ENCODE results near the gene TMEM255B. TPM values are rescaled to one million over a fixed set of nuclear protein-coding genes. Genes with fewer than 3 reads are reported as not detected.

Gene TMEM255B
- total RNA-seq, 1 donor from 2014 or later, result 8.4 TPM

DNA sequence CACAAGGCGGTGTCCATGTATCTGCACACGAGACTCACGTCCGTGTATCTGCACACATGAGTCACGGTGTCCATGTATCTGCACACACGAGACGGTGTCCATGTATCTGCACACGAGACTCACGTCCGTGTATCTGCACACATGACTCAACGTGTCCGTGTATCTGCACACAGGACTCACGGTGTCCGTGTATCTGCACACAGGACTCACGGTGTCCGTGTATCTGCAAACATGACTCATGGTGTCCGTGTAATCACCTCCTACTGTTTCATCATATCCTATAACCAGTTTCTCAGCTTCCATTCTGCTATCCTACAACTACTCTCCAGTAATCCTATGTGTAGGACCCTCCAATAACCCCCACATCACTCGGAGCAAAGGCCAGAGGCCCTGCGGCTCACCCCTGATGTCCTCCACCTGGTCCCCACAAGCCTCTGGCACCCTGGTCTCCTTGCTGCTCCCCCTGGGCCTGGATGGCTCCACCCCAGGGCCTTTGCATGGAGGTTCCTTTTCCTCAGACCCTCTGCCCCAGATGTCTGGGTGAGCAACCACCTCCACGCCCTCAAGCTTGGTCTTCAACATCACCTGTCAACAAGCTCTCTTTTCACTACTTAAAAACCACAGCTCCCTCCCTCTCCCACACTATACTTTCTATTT is 2.5 kb upstream of the TMEM255B start:
- Histone ChIP-seq H3K27me3 (ENCODE audit: insufficient read depth, low read length) (peaks cover 31% of the 10 kb centered on the region), H3K4me3 (ENCODE audit: insufficient read depth, low read depth, low read length) (no peak overlapping the region), H3K36me3 (ENCODE audit: insufficient read depth, low read length) (no peaks in the 10 kb centered on the region), H3K4me2 (ENCODE audit: low read length) (no peak overlapping the region), H3K9ac (ENCODE audit: low read length) (no peak overlapping the region), H3K27ac (ENCODE audit: low read depth, low read length) (no peak overlapping the region), H3K9me3 (ENCODE audit: insufficient read depth, low read depth, low read length) (no peaks in the 10 kb centered on the region), H3K79me2 (ENCODE audit: insufficient read depth, low read length) (no peaks in the 10 kb centered on the region), H3K4me1 (ENCODE audit: insufficient read depth, low read length) (peaks cover 9% of the 10 kb centered on the region), H2AFZ (ENCODE audit: low read depth, low read length) (no peak overlapping the region), H4K20me1 (ENCODE audit: insufficient read depth, low read length) (no peaks in the 10 kb centered on the region)
- H3K36me3 Mint-ChIP-seq (ENCODE audit: low read depth, unreplicated experiment), result no peaks in the 10 kb centered on the region
- peaks cover 2% of the 10 kb centered on the region for H3K4me1 Mint-ChIP-seq (ENCODE audit: low read depth, unreplicated experiment)
- no peak for TF ChIP-seq EZH2 (IDR thresholded peaks at IDR 0.05; ENCODE audit: insufficient read depth, low read length)
- TF ChIP-seq, protein P1, sequence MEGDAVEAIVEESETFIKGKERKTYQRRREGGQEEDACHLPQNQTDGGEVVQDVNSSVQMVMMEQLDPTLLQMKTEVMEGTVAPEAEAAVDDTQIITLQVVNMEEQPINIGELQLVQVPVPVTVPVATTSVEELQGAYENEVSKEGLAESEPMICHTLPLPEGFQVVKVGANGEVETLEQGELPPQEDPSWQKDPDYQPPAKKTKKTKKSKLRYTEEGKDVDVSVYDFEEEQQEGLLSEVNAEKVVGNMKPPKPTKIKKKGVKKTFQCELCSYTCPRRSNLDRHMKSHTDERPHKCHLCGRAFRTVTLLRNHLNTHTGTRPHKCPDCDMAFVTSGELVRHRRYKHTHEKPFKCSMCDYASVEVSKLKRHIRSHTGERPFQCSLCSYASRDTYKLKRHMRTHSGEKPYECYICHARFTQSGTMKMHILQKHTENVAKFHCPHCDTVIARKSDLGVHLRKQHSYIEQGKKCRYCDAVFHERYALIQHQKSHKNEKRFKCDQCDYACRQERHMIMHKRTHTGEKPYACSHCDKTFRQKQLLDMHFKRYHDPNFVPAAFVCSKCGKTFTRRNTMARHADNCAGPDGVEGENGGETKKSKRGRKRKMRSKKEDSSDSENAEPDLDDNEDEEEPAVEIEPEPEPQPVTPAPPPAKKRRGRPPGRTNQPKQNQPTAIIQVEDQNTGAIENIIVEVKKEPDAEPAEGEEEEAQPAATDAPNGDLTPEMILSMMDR (IDR thresholded peaks at IDR 0.05; ENCODE audit: insufficient read depth, low read depth, low read length), result no peak
- DNase-seq (ENCODE audit: low read depth) (no peak), FAIRE-seq (no peak)
- H3K4me3 Mint-ChIP-seq (ENCODE audit: unreplicated experiment), result no peak overlapping the region
- no peaks in the 10 kb centered on the region for H3K9me3 Mint-ChIP-seq (ENCODE audit: unreplicated experiment)
- peaks cover 59% of the 10 kb centered on the region for H3K27me3 Mint-ChIP-seq (ENCODE audit: low read depth, unreplicated experiment)
- H3K27ac Mint-ChIP-seq (ENCODE audit: unreplicated experiment), result peak overlapping the region; percentile 7

DNA sequence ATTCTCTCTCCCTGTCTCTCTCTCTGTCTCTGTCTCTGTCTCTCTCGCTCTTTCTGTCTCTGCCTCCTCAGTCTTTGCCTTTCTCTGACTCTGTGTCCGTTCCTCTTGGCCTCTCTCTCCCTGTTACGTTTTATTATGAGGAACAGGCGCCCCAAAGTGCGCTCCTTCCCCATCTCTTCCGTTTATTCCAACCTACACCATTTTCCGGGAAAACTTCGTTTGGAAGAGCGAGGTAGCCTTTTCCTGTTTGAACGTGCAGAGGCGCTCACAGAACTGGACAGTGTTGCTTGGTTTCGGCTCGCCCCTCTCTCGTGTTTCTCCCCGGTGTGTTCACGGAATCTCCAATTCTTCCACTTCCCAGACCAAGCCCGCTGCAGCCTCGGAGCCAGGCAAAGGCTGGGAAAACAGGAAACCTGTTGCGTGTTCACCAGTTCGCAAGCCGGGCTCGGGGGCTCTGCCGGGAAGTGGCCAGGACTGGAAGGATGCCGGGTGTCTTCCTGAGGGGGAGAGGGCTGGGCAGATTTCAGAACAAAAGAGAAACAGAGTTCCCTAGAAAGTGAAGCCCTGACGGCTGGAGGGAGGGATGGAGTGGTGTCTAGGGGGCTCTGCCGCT is 605 bp downstream of the TMEM255B start:
- FAIRE-seq (no peak), DNase-seq (ENCODE audit: low read depth) (no peak)
- peak overlapping the region; percentile 88 for H2AFZ ChIP-seq (ENCODE audit: low read depth, low read length)
- H3K4me1 Mint-ChIP-seq (ENCODE audit: low read depth, unreplicated experiment), result peaks cover 9% of the 10 kb centered on the region
- no peaks in the 10 kb centered on the region for H4K20me1 ChIP-seq (ENCODE audit: insufficient read depth, low read length)
- H3K4me3 ChIP-seq (ENCODE audit: insufficient read depth, low read depth, low read length), result peak overlapping the region; percentile 65
- H3K4me2 ChIP-seq (ENCODE audit: low read length), result peak overlapping the region; percentile 96
- H3K27me3 Mint-ChIP-seq (ENCODE audit: low read depth, unreplicated experiment), result peaks cover 49% of the 10 kb centered on the region
- H3K36me3 ChIP-seq (ENCODE audit: insufficient read depth, low read length), result no peaks in the 10 kb centered on the region
- peak overlapping the region; percentile 88 for H3K4me3 Mint-ChIP-seq (ENCODE audit: unreplicated experiment)
- no peak overlapping the region for H3K27ac ChIP-seq (ENCODE audit: low read depth, low read length)
- peaks cover 44% of the 10 kb centered on the region for H3K27me3 ChIP-seq (ENCODE audit: insufficient read depth, low read length)
- H3K9me3 Mint-ChIP-seq (ENCODE audit: unreplicated experiment), result no peaks in the 10 kb centered on the region
- peak overlapping the region; percentile 82 for H3K27ac Mint-ChIP-seq (ENCODE audit: unreplicated experiment)
- H3K4me1 ChIP-seq (ENCODE audit: insufficient read depth, low read length), result peaks cover 9% of the 10 kb centered on the region
- H3K79me2 ChIP-seq (ENCODE audit: insufficient read depth, low read length), result no peaks in the 10 kb centered on the region
- TF ChIP-seq, protein P1 (IDR thresholded peaks at IDR 0.05; ENCODE audit: insufficient read depth, low read depth, low read length), result no peak
- TF ChIP-seq EZH2 (IDR thresholded peaks at IDR 0.05; ENCODE audit: insufficient read depth, low read length), result peak; percentile 53
- peaks cover 2% of the 10 kb centered on the region for H3K36me3 Mint-ChIP-seq (ENCODE audit: low read depth, unreplicated experiment)
- H3K9me3 ChIP-seq (ENCODE audit: insufficient read depth, low read depth, low read length), result no peaks in the 10 kb centered on the region
- H3K9ac ChIP-seq (ENCODE audit: low read length), result peak overlapping the region; percentile 48

DNA sequence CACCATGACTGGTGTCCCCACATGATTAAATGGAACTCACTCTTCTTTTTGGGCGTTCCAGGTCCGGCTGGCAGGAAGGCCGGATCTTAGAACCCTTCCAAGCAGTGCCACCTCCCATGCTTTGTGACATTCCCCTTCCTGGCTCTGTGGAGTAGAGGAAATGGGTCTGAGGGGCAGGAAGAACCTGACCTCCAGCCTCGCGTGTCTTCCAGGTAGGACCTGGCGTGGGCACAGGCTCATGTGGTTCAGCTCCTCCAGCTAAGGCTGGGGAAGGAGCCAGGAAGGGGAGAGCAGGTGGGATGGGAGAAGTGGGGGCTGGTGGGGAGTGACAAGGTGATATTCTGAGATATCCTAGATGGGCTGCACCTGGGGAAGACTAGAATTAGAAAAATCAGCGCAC is 2.1 kb downstream of the TMEM255B start:
- Histone ChIP-seq H3K4me2 (ENCODE audit: low read length) (no peak overlapping the region), H3K36me3 (ENCODE audit: insufficient read depth, low read length) (no peaks in the 10 kb centered on the region), H3K9me3 (ENCODE audit: insufficient read depth, low read depth, low read length) (no peaks in the 10 kb centered on the region), H2AFZ (ENCODE audit: low read depth, low read length) (no peak overlapping the region), H3K27me3 (ENCODE audit: insufficient read depth, low read length) (peaks cover 44% of the 10 kb centered on the region), H3K79me2 (ENCODE audit: insufficient read depth, low read length) (no peaks in the 10 kb centered on the region), H3K27ac (ENCODE audit: low read depth, low read length) (no peak overlapping the region), H3K4me3 (ENCODE audit: insufficient read depth, low read depth, low read length) (no peak overlapping the region), H3K9ac (ENCODE audit: low read length) (no peak overlapping the region), H3K4me1 (ENCODE audit: insufficient read depth, low read length) (peaks cover 9% of the 10 kb centered on the region), H4K20me1 (ENCODE audit: insufficient read depth, low read length) (no peaks in the 10 kb centered on the region)
- Mint-ChIP-seq H3K4me3 (ENCODE audit: unreplicated experiment) (no peak overlapping the region), H3K27ac (ENCODE audit: unreplicated experiment) (no peak overlapping the region), H3K4me1 (ENCODE audit: low read depth, unreplicated experiment) (peaks cover 9% of the 10 kb centered on the region), H3K27me3 (ENCODE audit: low read depth, unreplicated experiment) (peaks cover 48% of the 10 kb centered on the region), H3K9me3 (ENCODE audit: unreplicated experiment) (peaks cover 2% of the 10 kb centered on the region), H3K36me3 (ENCODE audit: low read depth, unreplicated experiment) (peaks cover 4% of the 10 kb centered on the region)
- FAIRE-seq (no peak), DNase-seq (ENCODE audit: low read depth) (no peak)
- TF ChIP-seq, protein P1 (IDR thresholded peaks at IDR 0.05; ENCODE audit: insufficient read depth, low read depth, low read length), result no peak
- TF ChIP-seq EZH2 (IDR thresholded peaks at IDR 0.05; ENCODE audit: insufficient read depth, low read length), result no peak
